ENCODE data around the gene MACROD2.

The MACROD2 gene

GRCh38 chr20:15253431-15253830, 1258.1 kb downstream of the MACROD2 start:
- no peak for DNase-seq
- in situ Hi-C loops (cut with HindIII; ENCODE audit: low pct_ligation_motif_present, low pct_unique_long_range_greater_than_20kb, low sequenced_read_pairs) = no loop called here

- in situ Hi-C loops (cut with HindIII; ENCODE audit: low pct_ligation_motif_present, low pct_unique_long_range_greater_than_20kb, low sequenced_read_pairs) = no loop called here
Measured at GRCh38 chr20:15256676-15257568, 1261.6 kb downstream of the MACROD2 start.

GRCh38 chr20:15257569-15257870, 1262.2 kb downstream of the MACROD2 start:
- no peak for DNase-seq
- in situ Hi-C loops (cut with HindIII; ENCODE audit: low pct_ligation_motif_present, low pct_unique_long_range_greater_than_20kb, low sequenced_read_pairs) = no loop called here

More at GRCh38 chr20:15256676-15257568, 1261.6 kb downstream of the MACROD2 start:
- no peak for DNase-seq

- in situ Hi-C loops (cut with HindIII; ENCODE audit: low pct_ligation_motif_present, low pct_unique_long_range_greater_than_20kb, low sequenced_read_pairs) = no loop called here
- no peak for DNase-seq
Measured at GRCh38 chr20:15265581-15266309, 1270.4 kb downstream of the MACROD2 start.

GRCh38 chr20:15267935-15268334, 1272.6 kb downstream of the MACROD2 start:
- in situ Hi-C loops (cut with HindIII; ENCODE audit: low pct_ligation_motif_present, low pct_unique_long_range_greater_than_20kb, low sequenced_read_pairs) = no loop called here
- no peak for DNase-seq

GRCh38 chr20:15278041-15278440, 1282.7 kb downstream of the MACROD2 start:
- in situ Hi-C loops (cut with HindIII; ENCODE audit: low pct_ligation_motif_present, low pct_unique_long_range_greater_than_20kb, low sequenced_read_pairs) = no loop called here

GRCh38 chr20:15287329-15287728, 1292.0 kb downstream of the MACROD2 start:
- in situ Hi-C loops (cut with HindIII; ENCODE audit: low pct_ligation_motif_present, low pct_unique_long_range_greater_than_20kb, low sequenced_read_pairs) = no loop called here

More at GRCh38 chr20:15278041-15278440, 1282.7 kb downstream of the MACROD2 start:
- no peak for DNase-seq

GRCh38 chr20:15288106-15288505, 1292.8 kb downstream of the MACROD2 start:
- in situ Hi-C loops (cut with HindIII; ENCODE audit: low pct_ligation_motif_present, low pct_unique_long_range_greater_than_20kb, low sequenced_read_pairs) = no loop called here
- DNase-seq = no peak

More at GRCh38 chr20:15287329-15287728, 1292.0 kb downstream of the MACROD2 start:
- no peak for DNase-seq

GRCh38 chr20:15289337-15289736, 1294.0 kb downstream of the MACROD2 start:
- DNase-seq = no peak
- in situ Hi-C loops (cut with HindIII; ENCODE audit: low pct_ligation_motif_present, low pct_unique_long_range_greater_than_20kb, low sequenced_read_pairs) = no loop called here

- no peak for DNase-seq
- in situ Hi-C loops (cut with HindIII; ENCODE audit: low pct_ligation_motif_present, low pct_unique_long_range_greater_than_20kb, low sequenced_read_pairs) = no loop called here
Measured at GRCh38 chr20:15292405-15292804, 1297.1 kb downstream of the MACROD2 start.

- DNase-seq = no peak
- in situ Hi-C loops (cut with HindIII; ENCODE audit: low pct_ligation_motif_present, low pct_unique_long_range_greater_than_20kb, low sequenced_read_pairs) = no loop called here
Measured at GRCh38 chr20:15296422-15296821, 1301.1 kb downstream of the MACROD2 start.

- DNase-seq = no peak
Measured at GRCh38 chr20:15297059-15297875, 1302.0 kb downstream of the MACROD2 start.

GRCh38 chr20:15302075-15302474, 1306.8 kb downstream of the MACROD2 start:
- in situ Hi-C loops (cut with HindIII; ENCODE audit: low pct_ligation_motif_present, low pct_unique_long_range_greater_than_20kb, low sequenced_read_pairs) = no loop called here
- no peak for DNase-seq

More at GRCh38 chr20:15297059-15297875, 1302.0 kb downstream of the MACROD2 start:
- in situ Hi-C loops (cut with HindIII; ENCODE audit: low pct_ligation_motif_present, low pct_unique_long_range_greater_than_20kb, low sequenced_read_pairs) = no loop called here

GRCh38 chr20:15310361-15310760, 1315.0 kb downstream of the MACROD2 start:
- DNase-seq = no peak
- in situ Hi-C loops (cut with HindIII; ENCODE audit: low pct_ligation_motif_present, low pct_unique_long_range_greater_than_20kb, low sequenced_read_pairs) = no loop called here

- no peak for DNase-seq
- in situ Hi-C loops (cut with HindIII; ENCODE audit: low pct_ligation_motif_present, low pct_unique_long_range_greater_than_20kb, low sequenced_read_pairs) = no loop called here
Measured at GRCh38 chr20:15316556-15316955, 1321.2 kb downstream of the MACROD2 start.

GRCh38 chr20:15317546-15318232, 1322.4 kb downstream of the MACROD2 start:
- DNase-seq = no peak
- in situ Hi-C loops (cut with HindIII; ENCODE audit: low pct_ligation_motif_present, low pct_unique_long_range_greater_than_20kb, low sequenced_read_pairs) = no loop called here

- in situ Hi-C loops (cut with HindIII; ENCODE audit: low pct_ligation_motif_present, low pct_unique_long_range_greater_than_20kb, low sequenced_read_pairs) = no loop called here
- no peak for DNase-seq
Measured at GRCh38 chr20:15318682-15319081, 1323.4 kb downstream of the MACROD2 start.

- in situ Hi-C loops (cut with HindIII; ENCODE audit: low pct_ligation_motif_present, low pct_unique_long_range_greater_than_20kb, low sequenced_read_pairs) = no loop called here
- no peak for DNase-seq
Measured at GRCh38 chr20:15319439-15319838, 1324.1 kb downstream of the MACROD2 start.

All from ACHN (cell line).